WERI-Rb-1 (cell line): ENCODE measurements around the gene PARG.

Experiments used
- DNase-seq: peaks from one replicate; pipeline ENCODE4 v3.0.0-alpha.2; 2020
- H3K27ac ChIP-seq: fragments of 250-450 bp; sonication (Bioruptor Pico); 2 replicates; pipeline ENCODE4 v1.5.1; 2020; ENCODE audit warnings: mild to moderate bottlenecking, moderate library complexity
- H3K27me3 ChIP-seq: fragments of 250-450 bp; sonication (Bioruptor Pico); 2 replicates; pipeline ENCODE4 v1.5.1; 2021; ENCODE audit warnings: mild to moderate bottlenecking, low read depth, moderate library complexity; ENCODE audit not compliant: insufficient read depth, severe bottlenecking
- H3K36me3 ChIP-seq: fragments of 250-450 bp; sonication (Bioruptor Pico); 2 replicates; pipeline ENCODE4 v1.5.1; 2020; ENCODE audit warnings: mild to moderate bottlenecking, moderate library complexity
- H3K4me3 ChIP-seq: 2 replicates; pipeline ENCODE4 v1.5.1; 2011; ENCODE audit warnings: low read depth, mild to moderate bottlenecking, control low read depth, low read length
- H3K9me3 ChIP-seq: fragments of 250-450 bp; sonication (Bioruptor Pico); 2 replicates; pipeline ENCODE4 v1.5.1; 2021; ENCODE audit warnings: mild to moderate bottlenecking, moderate library complexity; ENCODE audit not compliant: severe bottlenecking
- CTCF ChIP-seq: IDR thresholded peaks from 2 replicates; pipeline ENCODE4 v1.5.1; 2011; ENCODE audit warnings: low read depth, mild to moderate bottlenecking, control low read depth, inconsistent platforms, low read length

Gene PARG

GRCh38 chr10:49830016-49830415 lies 111.8 kb downstream of the PARG start:
- no peak for TF ChIP-seq CTCF
- H3K27me3 ChIP-seq = no peaks in the 10 kb centered on the region
- no peak overlapping the region for H3K4me3 ChIP-seq
- no peaks in the 10 kb centered on the region for H3K9me3 ChIP-seq
- H3K27ac ChIP-seq = no peak overlapping the region
- DNase-seq = no peak
- no peaks in the 10 kb centered on the region for H3K36me3 ChIP-seq

GRCh38 chr10:49827297-49827696 lies 114.5 kb downstream of the PARG start:
- Histone ChIP-seq H3K4me3 (no peak overlapping the region), H3K27ac (no peak overlapping the region), H3K36me3 (no peaks in the 10 kb centered on the region), H3K27me3 (no peaks in the 10 kb centered on the region), H3K9me3 (no peaks in the 10 kb centered on the region)
- no peak for TF ChIP-seq CTCF
- no peak for DNase-seq

GRCh38 chr10:49819234-49819958 lies 122.4 kb downstream of the PARG start:
- H3K27me3 ChIP-seq = no peaks in the 10 kb centered on the region
- no peaks in the 10 kb centered on the region for H3K9me3 ChIP-seq
- TF ChIP-seq CTCF = no peak
- H3K27ac ChIP-seq = no peak overlapping the region
- H3K36me3 ChIP-seq = no peaks in the 10 kb centered on the region
- DNase-seq = no peak
- H3K4me3 ChIP-seq = no peak overlapping the region

GRCh38 chr10:49817845-49818244 lies 124.0 kb downstream of the PARG start:
- Histone ChIP-seq H3K27ac (no peak overlapping the region), H3K9me3 (no peaks in the 10 kb centered on the region), H3K4me3 (no peak overlapping the region), H3K36me3 (no peaks in the 10 kb centered on the region), H3K27me3 (no peaks in the 10 kb centered on the region)
- TF ChIP-seq CTCF = no peak
- DNase-seq = no peak

- DNase-seq = no peak
- no peak for TF ChIP-seq CTCF
Measured at GRCh38 chr10:49803988-49804387, 137.8 kb downstream of the PARG start.

GRCh38 chr10:49798275-49798674 lies 143.6 kb downstream of the PARG start:
- no peaks in the 10 kb centered on the region for H3K27me3 ChIP-seq
- H3K9me3 ChIP-seq = no peaks in the 10 kb centered on the region
- DNase-seq = no peak
- no peak overlapping the region for H3K4me3 ChIP-seq
- H3K27ac ChIP-seq = no peak overlapping the region
- no peak for TF ChIP-seq CTCF
- no peaks in the 10 kb centered on the region for H3K36me3 ChIP-seq

More at GRCh38 chr10:49803988-49804387, 137.8 kb downstream of the PARG start:
- Histone ChIP-seq H3K27ac (no peak overlapping the region), H3K36me3 (no peaks in the 10 kb centered on the region), H3K27me3 (no peaks in the 10 kb centered on the region), H3K9me3 (no peaks in the 10 kb centered on the region), H3K4me3 (no peak overlapping the region)
